K562 (cell line): ENCODE results near the gene IL1RAPL2. TPM values are rescaled to one million over a fixed set of nuclear protein-coding genes. Genes with fewer than 3 reads are reported as not detected.

Experiments used
- ATAC-seq: fragments of 200-7000 bp; cut with Tn5 transposase; 3 replicates; pipeline ENCODE4 v1.9.1; 2020; ENCODE audit warnings: moderate library complexity
- BruUV-seq: library from RNA; stranded (reverse); fragments of 400-500 nt; replicated peaks from 2 replicates; lab custom pipeline; 2021; lab: Mats Ljungman, UMichigan
- CTCF ChIA-PET: fragments of 300-600 bp; formaldehyde crosslinking; extraction: SDS; loops from one replicate; lab custom pipeline; 2021; ENCODE audit warnings: low intra/inter-chr PET ratio; lab: Yijun Ruan, JAX
- POLR2A ChIA-PET: fragments of 300-600, 350-650 bp; sonication (Branson Sonifier 250); formaldehyde crosslinking; extraction: SDS; loops from one replicate; lab custom pipeline; 2021; ENCODE audit warnings: antibody characterized with exemption, inconsistent platforms; lab: Yijun Ruan, JAX
- DNase-seq, 4 experiments: peaks; one replicate each; pipeline versions ENCODE4 v3.0.0 to v3.0.0-alpha.2; 2011 to 2018; ENCODE audit warnings: low spot score in 3 of 4, mixed read lengths in 3 of 4; ENCODE audit errors: extremely low read depth in 1 of 4
- FAIRE-seq: peaks from 2 replicates; lab custom pipeline; 2011; peaks lifted over from hg19 to GRCh38; lab: Jason Lieb, UNC
- H2AFZ ChIP-seq: 2 replicates; pipeline ENCODE4 v1.6.0; 2011; ENCODE audit warnings: low read depth, low read length, control low read depth, inconsistent platforms
- H3K27ac ChIP-seq: fragments of 200-600 bp; 3 replicates; pipeline ENCODE4 v1.8.0; 2011; ENCODE audit warnings: low read depth, mild to moderate bottlenecking, control low read depth, inconsistent platforms, low read length, moderate library complexity, mixed read lengths; ENCODE audit errors: extremely low read depth
- H3K27me3 ChIP-seq, 2 experiments: fragments of 300-600 bp in 1 of 2; 2 replicates in 1 of 2; 3 replicates in 1 of 2; pipeline versions ENCODE4 v1.6.0 to v1.8.0; 2011; ENCODE audit warnings: inconsistent platforms in 2 of 2, low read length in 2 of 2, mild to moderate bottlenecking in 1 of 2, mixed read lengths in 1 of 2, moderate library complexity in 1 of 2; ENCODE audit not compliant: control insufficient read depth in 2 of 2, insufficient read depth in 2 of 2
- H3K36me3 ChIP-seq: fragments of 300-600 bp; 3 replicates; pipeline ENCODE4 v1.8.0; 2011; ENCODE audit warnings: mild to moderate bottlenecking, low read length, inconsistent platforms; ENCODE audit not compliant: control insufficient read depth, insufficient read depth
- H3K4me1 ChIP-seq, 2 experiments: fragments of 200-600 bp in 1 of 2; replicated peaks in 1 of 2; 2 replicates in 1 of 2; 3 replicates in 1 of 2; pipeline versions ENCODE4 v1.5.1 to v1.8.0; 2011; ENCODE audit warnings: inconsistent platforms in 2 of 2, low read length in 2 of 2, mild to moderate bottlenecking in 1 of 2, mixed read lengths in 1 of 2, moderate library complexity in 1 of 2; ENCODE audit not compliant: control insufficient read depth in 2 of 2, insufficient read depth in 2 of 2
- H3K4me2 ChIP-seq: 2 replicates; pipeline ENCODE4 v1.6.1; 2011; ENCODE audit warnings: low read length, control low read depth, inconsistent platforms, mixed read lengths; ENCODE audit not compliant: insufficient read depth
- H3K4me3 ChIP-seq: fragments of 200-600 bp; sonication (generic), shearing (Covaris generic); 2 replicates; pipeline ENCODE4 v1.5.1; 2016; ENCODE audit warnings: control low read depth, inconsistent platforms
- H3K79me2 ChIP-seq: fragments of 200-600 bp; 3 replicates; pipeline ENCODE4 v1.8.0; 2011; ENCODE audit warnings: low read length, inconsistent platforms; ENCODE audit not compliant: control insufficient read depth, insufficient read depth
- H3K9ac ChIP-seq, 2 experiments: 2 replicates each; pipeline versions ENCODE4 v1.6.0 to v1.6.1; 2011; ENCODE audit warnings: low read depth in 2 of 2, low read length in 2 of 2, control low read depth in 1 of 2, inconsistent platforms in 1 of 2, mild to moderate bottlenecking in 1 of 2, mixed read lengths in 1 of 2; ENCODE audit not compliant: insufficient read depth in 1 of 2
- H3K9me1 ChIP-seq: one replicate; pipeline ENCODE4 v1.6.0; 2011; ENCODE audit warnings: inconsistent platforms, mild to moderate bottlenecking, low read length, moderate library complexity; ENCODE audit not compliant: control insufficient read depth, insufficient read depth
- H3K9me3 ChIP-seq: replicated peaks from 2 replicates; pipeline ENCODE4 v1.5.1; 2011; ENCODE audit warnings: low read depth, low read length, inconsistent platforms; ENCODE audit not compliant: control insufficient read depth, insufficient read depth
- H4K20me1 ChIP-seq: replicated peaks from 2 replicates; pipeline ENCODE4 v1.6.1; 2011; ENCODE audit warnings: low read length, inconsistent platforms, mixed read lengths; ENCODE audit not compliant: control insufficient read depth, insufficient read depth
- CREBBP ChIP-seq: IDR thresholded peaks from one replicate; pipeline ENCODE4 v1.6.1; 2012; ENCODE audit warnings: low read depth, mild to moderate bottlenecking, control low read depth, inconsistent platforms, low read length
- ETV6 ChIP-seq, 3 experiments: fragments of 150-350 bp in 1 of 3; sonication (generic) in 1 of 3; formaldehyde crosslinking in 1 of 3; IDR thresholded peaks; 2 replicates each; pipeline versions ENCODE4 v1.6.1 to v1.8.0; 2014 to 2022; ENCODE audit warnings: borderline replicate concordance in 2 of 3, low read depth in 2 of 3, antibody characterized with exemption in 1 of 3, low read length in 1 of 3, mild to moderate bottlenecking in 1 of 3, missing genetic modification reagents in 1 of 3
- FOXP1 ChIP-seq: sonication (generic); formaldehyde crosslinking; IDR thresholded peaks from 2 replicates; pipeline ENCODE4 v1.8.0; 2022; ENCODE audit warnings: mild to moderate bottlenecking, missing genetic modification reagents
- NR2C1 ChIP-seq, 2 experiments: fragments of 450-650 bp; IDR thresholded peaks; 2 replicates each; pipeline ENCODE4 v1.6.1; 2017; ENCODE audit warnings: mild to moderate bottlenecking in 2 of 2, antibody characterized with exemption in 1 of 2, inconsistent platforms in 1 of 2, missing compliant biosample characterization in 1 of 2, missing genetic modification characterization in 1 of 2
- PRMT5 ChIP-seq: sonication (generic); formaldehyde crosslinking; IDR thresholded peaks from 2 replicates; pipeline ENCODE4 v1.5.0; 2020; ENCODE audit warnings: missing genetic modification reagents
- SMAD1 ChIP-seq: fragments of 150-350 bp; IDR thresholded peaks from 2 replicates; pipeline ENCODE4 v1.6.1; 2014; ENCODE audit warnings: low read length, low read depth; ENCODE audit not compliant: partially characterized antibody
- SNIP1 ChIP-seq: fragments of 450-650 bp; IDR thresholded peaks from 2 replicates; pipeline ENCODE4 v1.7.1; 2017; ENCODE audit warnings: low read depth, mild to moderate bottlenecking
- SP1 ChIP-seq: sonication (generic); formaldehyde crosslinking; IDR thresholded peaks from 2 replicates; pipeline ENCODE4 v1.8.1; 2022; ENCODE audit warnings: mild to moderate bottlenecking, missing genetic modification reagents
- SRSF3 ChIP-seq: fragments of 200-400 bp; formaldehyde crosslinking; IDR thresholded peaks from 2 replicates; pipeline ENCODE4 v1.6.1; 2016; ENCODE audit warnings: mild to moderate bottlenecking, low read length, moderate library complexity; ENCODE audit not compliant: insufficient read depth
- ZBTB7A ChIP-seq: IDR thresholded peaks from 2 replicates; pipeline ENCODE4 v1.6.1; 2011; ENCODE audit warnings: low read depth, mild to moderate bottlenecking, low read length, moderate library complexity, borderline replicate concordance; ENCODE audit not compliant: control insufficient read depth
- WGBS: fragments of 100-300 bp; shearing (Covaris generic); methylation state at CpG from one replicate; pipeline ENCODE4 v1.1.6; 2016; ENCODE audit warnings: low coverage, mixed read lengths; ENCODE audit not compliant: insufficient coverage; ENCODE audit errors: missing lambda C conversion rate; 5-methylcytosine and 5-hydroxymethylcytosine counted together
- in situ Hi-C: fragments of 300-500 bp; cut with MboI; formaldehyde crosslinking; loops from 4 replicates; pipeline ENCODE4 v1.15.0; 2018; ENCODE audit warnings: inconsistent platforms, mixed read lengths
- intact Hi-C: fragments of 100-400 bp; cut with micrococcal nuclease; formaldehyde crosslinking; loops from 2 replicates; pipeline ENCODE4 v1.14.2; 2022
- polyA plus RNA-seq, 8 experiments: library from polyadenylated mRNA; depleted of rRNA in 4 of 8; stranded (reverse) in 5 of 8; unstranded in 3 of 8; fragments of >200 nt; fragmentation: Nextera tagmentation in 2 of 8; fragmentation: Illumina TruSeq in 1 of 8; extraction: Ambion mirVana in 2 of 8; extraction: Trizol in 1 of 8; gene quantifications; 2 replicates each; pipeline versions ENCODE4 v1.2.1 to v1.2.3, GENCODE V29; 2011 to 2014; ENCODE audit warnings: inconsistent platforms in 1 of 8, missing spikeins in 1 of 8
- total RNA-seq, 7 experiments: library from RNA; depleted of rRNA in 6 of 7; stranded (reverse); fragments of >200 nt in 6 of 7; fragmentation: Illumina TruSeq in 2 of 7; extraction: Trizol in 2 of 7; gene quantifications; 2 replicates each; pipeline versions ENCODE4 v1.2.1 to v1.2.3, GENCODE V29; 2011 to 2021; ENCODE audit warnings: low replicate concordance in 1 of 7
- TF ChIP-seq, protein P1 (sequence below): sonication (generic); formaldehyde crosslinking; IDR thresholded peaks from 2 replicates; pipeline ENCODE4 v1.8.1; 2023; ENCODE audit warnings: mild to moderate bottlenecking, missing genetic modification reagents, moderate library complexity
- TF ChIP-seq, protein P2 (sequence below): fragments of 450-650 bp; IDR thresholded peaks from 2 replicates; pipeline ENCODE4 v1.6.1; 2016
- TF ChIP-seq, protein P3 (sequence below): sonication (generic); formaldehyde crosslinking; IDR thresholded peaks from 2 replicates; pipeline ENCODE4 v1.8.0; 2022; ENCODE audit warnings: missing genetic modification reagents, mild to moderate bottlenecking, borderline replicate concordance
- TF ChIP-seq, protein P4 (sequence below): fragments of 450-650 bp; IDR thresholded peaks from 2 replicates; pipeline ENCODE4 v1.6.1; 2016; ENCODE audit warnings: low read depth, mild to moderate bottlenecking, moderate library complexity
- TF ChIP-seq, protein P5 (sequence below): fragments of 450-650 bp; IDR thresholded peaks from 2 replicates; pipeline ENCODE4 v1.6.1; 2017; ENCODE audit warnings: antibody characterized with exemption

Gene IL1RAPL2
- total and polyA plus RNA-seq, 9 of the 15 experiments (the other 6 are each of a cell fraction or from before 2014, with no cell fraction given): not detected

DNA sequence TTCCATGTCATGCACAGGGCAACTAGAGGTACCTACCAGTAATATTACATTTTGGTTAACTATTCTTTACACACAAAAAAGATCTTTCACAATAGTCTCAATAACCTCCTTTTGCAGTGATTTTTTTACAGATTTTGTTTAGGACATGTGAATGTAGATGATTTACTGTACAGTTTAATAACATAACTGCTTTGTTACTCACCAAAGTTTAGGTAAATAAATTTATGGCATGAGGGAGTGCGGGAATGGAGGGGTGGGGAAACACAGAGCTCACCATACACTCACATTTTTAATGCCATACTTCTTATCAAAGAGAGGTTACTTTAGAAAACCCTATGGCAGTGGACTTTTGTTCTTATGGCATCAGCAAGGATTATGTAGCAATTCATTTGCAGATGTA, 747.6 kb downstream of the IL1RAPL2 start:
- Histone ChIP-seq H3K79me2 (no peaks in the 10 kb centered on the region), H4K20me1 (no peaks in the 10 kb centered on the region), H3K4me1 (no peaks in the 10 kb centered on the region), H3K36me3 (no peaks in the 10 kb centered on the region), H3K4me3 (no peak overlapping the region), H3K27me3 (no peaks in the 10 kb centered on the region), H3K27ac (no peak overlapping the region), H2AFZ (no peak overlapping the region), H3K9me3 (no peaks in the 10 kb centered on the region), H3K9ac (no peak overlapping the region), H3K4me2 (no peak overlapping the region), H3K9me1 (no peaks in the 10 kb centered on the region)
- BruUV-seq: no TSS peak
- ATAC-seq: no peak
- in situ Hi-C loops (no loop called here), intact Hi-C loops (no loop called here)
- DNase-seq: no peak
- ChIA-PET CTCF (no interaction called here), POLR2A (no interaction called here)
- no peak for FAIRE-seq
- WGBS: no CpG with 5 or more reads among the region's 1 CpG
- no peak for TF ChIP-seq SP1 (CRISPR knock-in tag)
- no peak for TF ChIP-seq NR2C1 (IDR thresholded peaks at IDR 0.05)
- TF ChIP-seq NR2C1 (tag; IDR thresholded peaks at IDR 0.05): no peak
- TF ChIP-seq ZBTB7A: no peak
- TF ChIP-seq ETV6 (IDR thresholded peaks at IDR 0.05; ENCODE audit: borderline replicate concordance in 1 of 2, low read depth in 2 of 2, low read length in 1 of 2): no peak
- no peak for TF ChIP-seq ETV6 (CRISPR knock-in tag; IDR thresholded peaks at IDR 0.05; ENCODE audit: borderline replicate concordance)
- TF ChIP-seq, protein P1, sequence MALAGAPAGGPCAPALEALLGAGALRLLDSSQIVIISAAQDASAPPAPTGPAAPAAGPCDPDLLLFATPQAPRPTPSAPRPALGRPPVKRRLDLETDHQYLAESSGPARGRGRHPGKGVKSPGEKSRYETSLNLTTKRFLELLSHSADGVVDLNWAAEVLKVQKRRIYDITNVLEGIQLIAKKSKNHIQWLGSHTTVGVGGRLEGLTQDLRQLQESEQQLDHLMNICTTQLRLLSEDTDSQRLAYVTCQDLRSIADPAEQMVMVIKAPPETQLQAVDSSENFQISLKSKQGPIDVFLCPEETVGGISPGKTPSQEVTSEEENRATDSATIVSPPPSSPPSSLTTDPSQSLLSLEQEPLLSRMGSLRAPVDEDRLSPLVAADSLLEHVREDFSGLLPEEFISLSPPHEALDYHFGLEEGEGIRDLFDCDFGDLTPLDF: no peak
- TF ChIP-seq, protein P2, sequence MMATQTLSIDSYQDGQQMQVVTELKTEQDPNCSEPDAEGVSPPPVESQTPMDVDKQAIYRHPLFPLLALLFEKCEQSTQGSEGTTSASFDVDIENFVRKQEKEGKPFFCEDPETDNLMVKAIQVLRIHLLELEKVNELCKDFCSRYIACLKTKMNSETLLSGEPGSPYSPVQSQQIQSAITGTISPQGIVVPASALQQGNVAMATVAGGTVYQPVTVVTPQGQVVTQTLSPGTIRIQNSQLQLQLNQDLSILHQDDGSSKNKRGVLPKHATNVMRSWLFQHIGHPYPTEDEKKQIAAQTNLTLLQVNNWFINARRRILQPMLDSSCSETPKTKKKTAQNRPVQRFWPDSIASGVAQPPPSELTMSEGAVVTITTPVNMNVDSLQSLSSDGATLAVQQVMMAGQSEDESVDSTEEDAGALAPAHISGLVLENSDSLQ: no peak
- TF ChIP-seq SRSF3: no peak
- TF ChIP-seq SMAD1: no peak
- TF ChIP-seq, protein P3, sequence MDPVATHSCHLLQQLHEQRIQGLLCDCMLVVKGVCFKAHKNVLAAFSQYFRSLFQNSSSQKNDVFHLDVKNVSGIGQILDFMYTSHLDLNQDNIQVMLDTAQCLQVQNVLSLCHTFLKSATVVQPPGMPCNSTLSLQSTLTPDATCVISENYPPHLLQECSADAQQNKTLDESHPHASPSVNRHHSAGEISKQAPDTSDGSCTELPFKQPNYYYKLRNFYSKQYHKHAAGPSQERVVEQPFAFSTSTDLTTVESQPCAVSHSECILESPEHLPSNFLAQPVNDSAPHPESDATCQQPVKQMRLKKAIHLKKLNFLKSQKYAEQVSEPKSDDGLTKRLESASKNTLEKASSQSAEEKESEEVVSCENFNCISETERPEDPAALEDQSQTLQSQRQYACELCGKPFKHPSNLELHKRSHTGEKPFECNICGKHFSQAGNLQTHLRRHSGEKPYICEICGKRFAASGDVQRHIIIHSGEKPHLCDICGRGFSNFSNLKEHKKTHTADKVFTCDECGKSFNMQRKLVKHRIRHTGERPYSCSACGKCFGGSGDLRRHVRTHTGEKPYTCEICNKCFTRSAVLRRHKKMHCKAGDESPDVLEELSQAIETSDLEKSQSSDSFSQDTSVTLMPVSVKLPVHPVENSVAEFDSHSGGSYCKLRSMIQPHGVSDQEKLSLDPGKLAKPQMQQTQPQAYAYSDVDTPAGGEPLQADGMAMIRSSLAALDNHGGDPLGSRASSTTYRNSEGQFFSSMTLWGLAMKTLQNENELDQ: no peak
- TF ChIP-seq, protein P4, sequence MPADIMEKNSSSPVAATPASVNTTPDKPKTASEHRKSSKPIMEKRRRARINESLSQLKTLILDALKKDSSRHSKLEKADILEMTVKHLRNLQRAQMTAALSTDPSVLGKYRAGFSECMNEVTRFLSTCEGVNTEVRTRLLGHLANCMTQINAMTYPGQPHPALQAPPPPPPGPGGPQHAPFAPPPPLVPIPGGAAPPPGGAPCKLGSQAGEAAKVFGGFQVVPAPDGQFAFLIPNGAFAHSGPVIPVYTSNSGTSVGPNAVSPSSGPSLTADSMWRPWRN: no peak
- TF ChIP-seq SNIP1: no peak
- no peak for TF ChIP-seq CREBBP
- TF ChIP-seq, protein P5, sequence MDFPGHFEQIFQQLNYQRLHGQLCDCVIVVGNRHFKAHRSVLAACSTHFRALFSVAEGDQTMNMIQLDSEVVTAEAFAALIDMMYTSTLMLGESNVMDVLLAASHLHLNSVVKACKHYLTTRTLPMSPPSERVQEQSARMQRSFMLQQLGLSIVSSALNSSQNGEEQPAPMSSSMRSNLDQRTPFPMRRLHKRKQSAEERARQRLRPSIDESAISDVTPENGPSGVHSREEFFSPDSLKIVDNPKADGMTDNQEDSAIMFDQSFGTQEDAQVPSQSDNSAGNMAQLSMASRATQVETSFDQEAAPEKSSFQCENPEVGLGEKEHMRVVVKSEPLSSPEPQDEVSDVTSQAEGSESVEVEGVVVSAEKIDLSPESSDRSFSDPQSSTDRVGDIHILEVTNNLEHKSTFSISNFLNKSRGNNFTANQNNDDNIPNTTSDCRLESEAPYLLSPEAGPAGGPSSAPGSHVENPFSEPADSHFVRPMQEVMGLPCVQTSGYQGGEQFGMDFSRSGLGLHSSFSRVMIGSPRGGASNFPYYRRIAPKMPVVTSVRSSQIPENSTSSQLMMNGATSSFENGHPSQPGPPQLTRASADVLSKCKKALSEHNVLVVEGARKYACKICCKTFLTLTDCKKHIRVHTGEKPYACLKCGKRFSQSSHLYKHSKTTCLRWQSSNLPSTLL: no peak
- no peak for TF ChIP-seq PRMT5 (CRISPR knock-in tag)
- no peak for TF ChIP-seq FOXP1 (CRISPR knock-in tag)
